Measurements from ENCODE around the gene LIPC. TPM values are rescaled to one million over a fixed set of nuclear protein-coding genes. Genes with fewer than 3 reads are reported as not detected.

LIPC gene
- total RNA-seq, 2 donors from 2014 or later = 2.9 to 13.8 TPM

DNA sequence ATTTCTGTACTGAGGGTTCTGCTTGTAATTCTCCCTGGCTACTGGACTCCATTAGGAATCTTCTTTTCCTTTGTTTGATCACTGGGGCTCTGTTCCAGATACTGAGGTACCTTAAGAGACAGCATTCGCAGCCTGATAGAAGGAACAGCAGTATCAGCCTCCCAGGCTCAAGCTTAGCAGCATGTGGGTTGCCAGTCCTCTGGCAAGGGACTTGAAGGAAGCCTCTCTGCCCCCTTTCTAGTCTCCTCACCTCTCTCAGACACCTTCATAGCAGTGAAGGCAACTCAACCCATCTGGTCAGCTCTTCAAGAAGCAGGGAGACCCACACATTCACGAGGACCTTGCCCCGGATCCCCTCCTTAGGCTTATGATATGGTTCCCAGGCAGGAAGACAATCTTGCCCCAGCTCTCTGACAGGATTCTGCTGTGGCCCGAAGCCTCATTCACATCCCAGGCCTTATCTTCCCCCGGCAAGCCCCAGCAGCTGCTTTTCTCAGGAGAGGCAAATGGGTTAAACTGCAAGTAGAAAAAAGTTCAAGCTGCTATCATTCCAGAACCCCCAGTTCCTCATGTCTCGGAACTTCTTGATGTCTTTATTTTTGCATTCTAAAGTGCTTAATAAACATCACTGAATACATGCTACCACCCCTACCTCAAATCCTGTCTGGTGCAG is 153.1 kb downstream of the LIPC start:
- no peak overlapping the region for H3K27ac ChIP-seq
- no peaks in the 10 kb centered on the region for H3K9me3 ChIP-seq
- H3K4me3 ChIP-seq = no peak overlapping the region
- H3K9ac ChIP-seq (ENCODE audit: low read depth in 2 of 2, low read length in 2 of 2) = no peak overlapping the region
- no peaks in the 10 kb centered on the region for H3K27me3 ChIP-seq
- no peaks in the 10 kb centered on the region for H3K4me1 ChIP-seq
- intact Hi-C loops (cut with DNase I) = no loop called here
- H3K36me3 ChIP-seq = no peaks in the 10 kb centered on the region
- no peak for DNase-seq
- TF ChIP-seq, protein P1, sequence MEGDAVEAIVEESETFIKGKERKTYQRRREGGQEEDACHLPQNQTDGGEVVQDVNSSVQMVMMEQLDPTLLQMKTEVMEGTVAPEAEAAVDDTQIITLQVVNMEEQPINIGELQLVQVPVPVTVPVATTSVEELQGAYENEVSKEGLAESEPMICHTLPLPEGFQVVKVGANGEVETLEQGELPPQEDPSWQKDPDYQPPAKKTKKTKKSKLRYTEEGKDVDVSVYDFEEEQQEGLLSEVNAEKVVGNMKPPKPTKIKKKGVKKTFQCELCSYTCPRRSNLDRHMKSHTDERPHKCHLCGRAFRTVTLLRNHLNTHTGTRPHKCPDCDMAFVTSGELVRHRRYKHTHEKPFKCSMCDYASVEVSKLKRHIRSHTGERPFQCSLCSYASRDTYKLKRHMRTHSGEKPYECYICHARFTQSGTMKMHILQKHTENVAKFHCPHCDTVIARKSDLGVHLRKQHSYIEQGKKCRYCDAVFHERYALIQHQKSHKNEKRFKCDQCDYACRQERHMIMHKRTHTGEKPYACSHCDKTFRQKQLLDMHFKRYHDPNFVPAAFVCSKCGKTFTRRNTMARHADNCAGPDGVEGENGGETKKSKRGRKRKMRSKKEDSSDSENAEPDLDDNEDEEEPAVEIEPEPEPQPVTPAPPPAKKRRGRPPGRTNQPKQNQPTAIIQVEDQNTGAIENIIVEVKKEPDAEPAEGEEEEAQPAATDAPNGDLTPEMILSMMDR (IDR thresholded peaks at IDR 0.05) = no peak

DNA sequence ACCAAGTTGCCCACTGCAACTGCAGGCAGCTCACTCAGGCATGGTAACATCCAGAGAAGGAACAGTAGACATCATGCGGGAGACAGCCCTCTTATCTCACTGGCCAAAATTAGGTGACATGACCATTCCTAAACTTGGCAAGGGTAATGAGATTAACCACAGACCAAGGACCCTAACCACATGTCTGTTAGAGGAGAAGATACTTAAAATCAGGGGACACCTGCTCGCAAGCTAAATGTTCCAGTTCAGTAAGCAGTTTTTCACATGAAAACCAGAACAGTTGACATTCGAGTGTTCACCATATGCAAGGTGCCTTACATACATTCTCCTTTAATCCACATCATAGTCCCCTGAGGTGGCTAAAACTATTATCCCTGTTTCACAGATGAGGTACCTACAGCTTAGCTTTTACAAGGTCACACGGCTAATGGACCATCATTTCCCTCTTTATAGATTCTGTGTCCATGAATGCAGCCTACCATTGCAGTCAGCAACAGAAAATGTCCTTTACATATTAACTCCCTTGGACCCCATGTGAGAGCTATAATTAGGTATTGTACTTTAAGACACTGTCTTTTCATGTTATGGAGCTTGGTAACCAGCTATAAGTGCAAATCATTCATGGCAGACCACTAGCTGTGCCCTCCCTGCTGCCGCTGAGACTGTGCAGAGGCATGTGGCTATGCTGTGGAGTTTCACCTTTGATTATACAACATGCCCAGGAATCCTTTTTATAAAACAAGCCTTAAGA is 154.1 kb downstream of the LIPC start:
- Histone ChIP-seq H3K27me3 (no peaks in the 10 kb centered on the region), H3K9me3 (no peaks in the 10 kb centered on the region), H3K4me1 (no peaks in the 10 kb centered on the region), H3K4me3 (no peak overlapping the region), H3K27ac (no peak overlapping the region), H3K9ac (ENCODE audit: low read depth in 2 of 2, low read length in 2 of 2) (no peak overlapping the region), H3K36me3 (no peaks in the 10 kb centered on the region)
- DNase-seq = no peak
- TF ChIP-seq, protein P1 (IDR thresholded peaks at IDR 0.05) = no peak
- intact Hi-C loops (cut with DNase I) = no loop called here

DNA sequence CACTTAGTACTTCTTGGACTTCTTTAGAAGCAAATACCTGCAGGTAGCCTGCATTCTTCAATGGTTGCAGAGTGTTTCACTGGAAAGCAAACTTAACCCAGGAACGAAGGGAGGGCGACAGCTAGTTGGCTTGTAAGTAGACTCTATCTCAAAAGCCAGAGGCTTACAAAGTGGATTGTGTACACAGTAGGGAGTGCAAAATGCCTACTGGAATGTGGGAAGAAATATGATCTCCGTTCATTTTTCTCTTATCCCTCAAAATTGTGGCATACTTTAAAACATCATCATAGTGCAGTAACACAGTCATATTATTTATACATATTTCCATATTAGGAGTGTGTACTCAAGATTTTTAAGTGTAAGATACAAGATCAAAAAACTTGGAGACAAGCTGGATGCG is 155.7 kb downstream of the LIPC start:
- Histone ChIP-seq H3K9me3 (no peaks in the 10 kb centered on the region), H3K27me3 (no peaks in the 10 kb centered on the region), H3K36me3 (no peaks in the 10 kb centered on the region), H3K27ac (no peak overlapping the region), H3K9ac (ENCODE audit: low read depth in 2 of 2, low read length in 2 of 2) (no peak overlapping the region), H3K4me3 (no peak overlapping the region), H3K4me1 (no peaks in the 10 kb centered on the region)
- intact Hi-C loops (cut with DNase I) = no loop called here
- TF ChIP-seq, protein P1 (IDR thresholded peaks at IDR 0.05) = no peak
- DNase-seq = no peak

DNA sequence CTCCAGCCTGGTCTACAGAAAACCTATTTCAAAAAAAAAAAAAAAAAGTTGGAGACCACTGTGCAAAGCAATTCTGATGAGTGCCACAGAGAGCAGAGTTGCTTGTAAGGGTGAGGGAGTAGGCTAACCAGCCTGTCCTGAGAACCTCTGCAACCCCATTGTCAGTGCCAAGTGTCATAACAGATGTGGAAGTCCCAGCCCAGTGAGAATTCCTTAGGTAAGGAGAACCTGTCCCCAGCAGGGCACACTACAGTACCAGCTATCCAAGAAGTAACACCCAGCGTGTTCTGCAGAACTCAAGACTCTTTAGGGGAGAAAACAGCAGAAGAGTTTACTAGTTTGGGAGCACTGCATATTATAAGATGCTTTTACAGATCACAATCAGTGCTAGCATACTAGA is 156.3 kb downstream of the LIPC start:
- TF ChIP-seq, protein P1 (IDR thresholded peaks at IDR 0.05) = no peak
- H3K27ac ChIP-seq = no peak overlapping the region
- H3K27me3 ChIP-seq = no peaks in the 10 kb centered on the region
- H3K4me3 ChIP-seq = no peak overlapping the region
- H3K36me3 ChIP-seq = no peaks in the 10 kb centered on the region
- H3K4me1 ChIP-seq = no peaks in the 10 kb centered on the region
- H3K9me3 ChIP-seq = no peaks in the 10 kb centered on the region
- H3K9ac ChIP-seq (ENCODE audit: low read depth in 2 of 2, low read length in 2 of 2) = no peak overlapping the region
- no peak for DNase-seq
- intact Hi-C loops (cut with DNase I) = no loop called here

DNA sequence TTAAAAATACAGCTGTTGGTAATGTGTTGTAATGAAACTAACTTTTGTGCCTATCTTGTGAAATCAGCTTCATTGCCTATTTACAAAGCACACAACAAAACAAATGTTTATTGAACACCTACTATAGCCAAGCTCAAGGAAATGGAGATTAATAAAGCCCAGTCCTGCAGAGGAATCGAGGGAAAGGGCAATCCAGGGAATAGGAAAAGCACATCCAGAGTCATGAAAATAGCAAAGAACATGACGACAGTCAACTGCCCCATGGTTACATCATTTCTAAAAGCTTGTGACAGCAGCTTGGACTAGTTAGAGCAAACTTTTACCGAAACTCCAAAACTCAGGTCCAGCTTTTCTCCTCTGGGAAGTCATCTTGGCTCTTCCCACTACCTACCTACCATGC is 157.3 kb downstream of the LIPC start:
- Histone ChIP-seq H3K4me1 (no peaks in the 10 kb centered on the region), H3K36me3 (no peaks in the 10 kb centered on the region), H3K27me3 (no peaks in the 10 kb centered on the region), H3K27ac (no peak overlapping the region), H3K4me3 (no peak overlapping the region), H3K9ac (ENCODE audit: low read depth in 2 of 2, low read length in 2 of 2) (no peak overlapping the region), H3K9me3 (no peaks in the 10 kb centered on the region)
- intact Hi-C loops (cut with DNase I) = no loop called here
- DNase-seq = no peak
- TF ChIP-seq, protein P1 (IDR thresholded peaks at IDR 0.05) = no peak
